HCT116 (cell line): ENCODE data around the gene REG3A. TPM values are rescaled to one million over a fixed set of nuclear protein-coding genes. Genes with fewer than 3 reads are reported as not detected.

Source experiments
- ATAC-seq: fragments of 200-7000 bp; cut with Tn5 transposase; 2 replicates; pipeline ENCODE4 v1.9.1; 2020; ENCODE audit warnings: mild to moderate bottlenecking, moderate library complexity
- BruUV-seq: library from RNA; stranded (reverse); fragments of 400-500 nt; replicated peaks from 2 replicates; lab custom pipeline; 2021; lab: Mats Ljungman, UMichigan
- CTCF ChIA-PET: fragments of 300-600 bp; sonication (Branson Sonifier 250); formaldehyde crosslinking; loops from one replicate; lab custom pipeline; 2021; ENCODE audit warnings: antibody characterized with exemption; lab: Charles Lee
- POLR2A ChIA-PET: fragments of 300-600, 350-600 bp; sonication (Branson Sonifier 250); formaldehyde crosslinking; loops from one replicate; lab custom pipeline; 2021; ENCODE audit warnings: antibody characterized with exemption; lab: Charles Lee
- RAD21 ChIA-PET, 2 experiments: fragments of 300-600 bp; sonication (Branson Sonifier 250); formaldehyde crosslinking; loops; one replicate each; lab custom pipeline; 2023; ENCODE audit warnings: low total read pairs in 2 of 2; ENCODE audit not compliant: uncharacterized antibody in 2 of 2, unreplicated experiment in 2 of 2, low non-redundant PET in 1 of 2; lab: Charles Lee
- DNase-seq: peaks from one replicate; pipeline ENCODE4 v3.0.0-alpha.2; 2010; ENCODE audit warnings: low read depth, low spot score
- H2AFZ ChIP-seq: fragments of 200-600 bp; shearing (Covaris generic), sonication (generic); 2 replicates; pipeline ENCODE4 v1.6.1; 2017; ENCODE audit warnings: low read depth, mixed run types, mixed read lengths, antibody characterized with exemption, low read length; ENCODE audit not compliant: poor library complexity, severe bottlenecking
- H3K27ac ChIP-seq: 2 replicates; pipeline ENCODE4 v1.5.1; 2012; ENCODE audit warnings: low read depth, low read length
- H3K27me3 ChIP-seq: fragments of 200-600 bp; sonication (generic); 2 replicates; pipeline ENCODE4 v1.6.1; 2016; ENCODE audit warnings: mixed run types, low read length, mixed read lengths; ENCODE audit not compliant: insufficient read depth
- H3K36me3 ChIP-seq, 2 experiments: fragments of 200-500 bp in 1 of 2; fragments of 200-600 bp in 1 of 2; sonication (Bioruptor generic) in 1 of 2; sonication (generic) in 1 of 2; 2 replicates each; pipeline versions ENCODE4 v1.5.1 to v1.6.1; 2014 to 2016; ENCODE audit warnings: low read length in 2 of 2, inconsistent platforms in 1 of 2, mixed read lengths in 1 of 2, mixed run types in 1 of 2; ENCODE audit not compliant: insufficient read depth in 2 of 2, control insufficient read depth in 1 of 2
- H3K4me1 ChIP-seq, 2 experiments: fragments of 200-600 bp in 1 of 2; sonication (generic) in 1 of 2; 2 replicates each; pipeline versions ENCODE4 v1.5.1 to v1.6.1; 2012 to 2017; ENCODE audit warnings: low read length in 2 of 2, inconsistent platforms in 1 of 2, mild to moderate bottlenecking in 1 of 2, mixed read lengths in 1 of 2, mixed run types in 1 of 2, moderate library complexity in 1 of 2; ENCODE audit not compliant: insufficient read depth in 2 of 2, control insufficient read depth in 1 of 2
- H3K4me2 ChIP-seq: fragments of 200-600 bp; sonication (generic); 2 replicates; pipeline ENCODE4 v1.6.1; 2017; ENCODE audit warnings: mixed run types, low read length, mixed read lengths
- H3K4me3 ChIP-seq, 2 experiments: fragments of 200-600 bp in 1 of 2; sonication (generic) in 1 of 2; replicated peaks in 1 of 2; 2 replicates each; pipeline ENCODE4 v1.5.1; 2011 to 2016; ENCODE audit warnings: low read length in 2 of 2, control low read depth in 1 of 2, low read depth in 1 of 2, mild to moderate bottlenecking in 1 of 2, mixed read lengths in 1 of 2, mixed run types in 1 of 2
- H3K79me2 ChIP-seq: fragments of 200-600 bp; sonication (generic); 2 replicates; pipeline ENCODE4 v1.6.1; 2017; ENCODE audit warnings: mild to moderate bottlenecking, mixed run types, low read length, moderate library complexity, mixed read lengths; ENCODE audit not compliant: insufficient read depth
- H3K9ac ChIP-seq: fragments of 200-600 bp; sonication (generic); 2 replicates; pipeline ENCODE4 v1.6.1; 2016; ENCODE audit warnings: low read length, mixed read lengths
- H3K9me2 ChIP-seq: fragments of 200-600 bp; sonication (generic), shearing (Covaris generic); 2 replicates; pipeline ENCODE4 v1.6.1; 2017; ENCODE audit warnings: mixed run types, mild to moderate bottlenecking, moderate library complexity; ENCODE audit not compliant: insufficient read depth
- H3K9me3 ChIP-seq, 2 experiments: fragments of 200-500 bp in 1 of 2; fragments of 200-600 bp in 1 of 2; sonication (Bioruptor generic) in 1 of 2; sonication (generic) in 1 of 2; 2 replicates each; pipeline ENCODE4 v1.6.1; 2014 to 2017; ENCODE audit warnings: low read length in 2 of 2, mixed read lengths in 2 of 2, inconsistent platforms in 1 of 2, low read depth in 1 of 2, mild to moderate bottlenecking in 1 of 2, mixed run types in 1 of 2, moderate library complexity in 1 of 2; ENCODE audit not compliant: control insufficient read depth in 1 of 2, insufficient read depth in 1 of 2
- H4K20me1 ChIP-seq: fragments of 200-600 bp; sonication (generic), shearing (Covaris generic); 2 replicates; pipeline ENCODE4 v1.6.1; 2017; ENCODE audit warnings: mixed run types, mild to moderate bottlenecking, moderate library complexity; ENCODE audit not compliant: insufficient read depth
- CEBPB ChIP-seq: IDR thresholded peaks from 2 replicates; pipeline ENCODE4 v1.6.1; 2012; ENCODE audit warnings: low read depth
- EGR1 ChIP-seq: IDR thresholded peaks from 2 replicates; pipeline ENCODE4 v1.6.1; 2012; ENCODE audit warnings: low read depth
- ELF1 ChIP-seq: IDR thresholded peaks from 2 replicates; pipeline ENCODE4 v1.6.1; 2012; ENCODE audit warnings: low read depth, borderline replicate concordance
- EZH2 ChIP-seq: fragments of 200-600 bp; sonication (generic); IDR thresholded peaks from 2 replicates; pipeline ENCODE4 v1.6.1; 2017; ENCODE audit warnings: antibody characterized with exemption, mixed run types
- EZH2phosphoT487 ChIP-seq: fragments of 200-600 bp; IDR thresholded peaks from 2 replicates; pipeline ENCODE4 v1.6.1; 2018; ENCODE audit warnings: antibody characterized with exemption, borderline replicate concordance
- FOSL1 ChIP-seq: IDR thresholded peaks from 2 replicates; pipeline ENCODE4 v1.6.1; 2012; ENCODE audit warnings: low read depth
- JUND ChIP-seq: IDR thresholded peaks from 2 replicates; pipeline ENCODE4 v1.6.1; 2012
- POLR2A ChIP-seq: IDR thresholded peaks from 2 replicates; pipeline ENCODE4 v1.7.0; 2011; ENCODE audit warnings: borderline replicate concordance; ENCODE audit not compliant: insufficient read depth, insufficient read length; ENCODE audit errors: extremely low read depth
- POLR2AphosphoS5 ChIP-seq: IDR thresholded peaks from 2 replicates; pipeline ENCODE4 v1.6.1; 2011; ENCODE audit warnings: mild to moderate bottlenecking, low read depth, low read length, moderate library complexity
- RAD21 ChIP-seq: IDR thresholded peaks from 2 replicates; pipeline ENCODE4 v1.6.1; 2012; ENCODE audit warnings: low read depth, mild to moderate bottlenecking
- SIN3A ChIP-seq: IDR thresholded peaks from 2 replicates; pipeline ENCODE4 v1.6.1; 2012; ENCODE audit warnings: low read depth
- SP1 ChIP-seq: IDR thresholded peaks from 2 replicates; pipeline ENCODE4 v1.6.1; 2012; ENCODE audit warnings: low read depth
- SRF ChIP-seq: IDR thresholded peaks from 2 replicates; pipeline ENCODE4 v1.6.1; 2012; ENCODE audit warnings: low read depth
- TCF7L2 ChIP-seq: IDR thresholded peaks from 2 replicates; pipeline ENCODE4 v1.7.0; 2011; ENCODE audit warnings: borderline replicate concordance, inconsistent platforms; ENCODE audit not compliant: insufficient read depth, insufficient read length; ENCODE audit errors: extremely low read depth
- ZNF274 ChIP-seq: fragments of 200-500 bp; sonication (Bioruptor generic); IDR thresholded peaks from 2 replicates; pipeline ENCODE4 v1.6.1; 2014; ENCODE audit warnings: mild to moderate bottlenecking, low read depth, low read length, inconsistent platforms
- intact Hi-C: fragments of 100-400 bp; cut with micrococcal nuclease; formaldehyde crosslinking; loops from 2 replicates; pipeline ENCODE4 v1.10.0; 2022
- total RNA-seq: library from RNA; stranded (reverse); gene quantifications from one replicate; pipeline ENCODE4 v1.2.1, GENCODE V29; 2021; ENCODE audit not compliant: unreplicated experiment
- TF ChIP-seq, protein P1 (sequence below): IDR thresholded peaks from 2 replicates; pipeline ENCODE4 v1.6.1; 2012
- TF ChIP-seq, protein P2 (sequence below): IDR thresholded peaks from 2 replicates; pipeline ENCODE4 v1.6.1; 2011; ENCODE audit warnings: mild to moderate bottlenecking, low read length, moderate library complexity; ENCODE audit not compliant: insufficient replicate concordance; ENCODE audit errors: extremely low read depth

The REG3A gene
- total RNA-seq, 1 experiment from 2014 or later = not detected

DNA sequence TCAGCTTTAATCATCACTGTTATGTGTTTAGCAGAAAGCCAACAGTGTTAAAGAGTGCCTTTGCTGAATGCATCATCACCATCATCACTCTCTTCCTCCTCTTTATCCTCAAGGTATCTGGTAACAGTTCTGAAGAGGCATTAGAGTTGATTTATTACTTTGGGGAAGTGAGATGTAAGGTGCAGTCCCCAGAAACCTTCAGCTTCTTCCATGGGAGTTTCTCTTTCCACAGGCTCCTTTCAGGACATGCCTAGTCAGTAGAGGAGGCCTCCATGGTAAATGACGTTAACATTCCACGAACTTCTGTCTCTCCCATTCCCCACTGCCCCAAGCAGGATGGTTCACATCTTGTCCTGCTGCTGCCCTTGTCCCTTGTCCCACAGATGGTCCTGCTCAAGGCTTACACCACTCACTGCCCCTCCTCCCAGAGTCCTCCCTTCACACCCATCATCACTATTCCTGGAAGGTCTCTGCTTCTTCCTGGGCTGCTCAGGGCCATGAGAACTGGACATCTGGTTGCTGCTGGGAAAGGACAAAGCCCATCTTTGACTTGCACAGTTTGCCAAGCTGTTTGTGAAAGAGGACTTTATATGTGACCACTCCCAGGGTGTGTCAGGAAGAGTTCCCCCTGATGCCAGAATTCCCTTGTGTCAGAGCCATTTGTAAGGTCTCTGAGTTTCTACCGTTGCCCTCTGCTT lies 44.6 kb downstream of the REG3A start:
- no TSS peak for BruUV-seq
- Histone ChIP-seq H3K27me3 (no peaks in the 10 kb centered on the region), H3K9ac (no peak overlapping the region), H3K9me3 (peaks cover 15 to 16% of the 10 kb centered on the region in 2 experiments; a peak in 2 of 4 replicates), H3K79me2 (no peaks in the 10 kb centered on the region), H2AFZ (no peak overlapping the region), H3K9me2 (no peaks in the 10 kb centered on the region), H4K20me1 (no peaks in the 10 kb centered on the region), H3K27ac (no peak overlapping the region), H3K4me1 (no peaks in the 10 kb centered on the region), H3K4me2 (no peak overlapping the region), H3K36me3 (no peaks in the 10 kb centered on the region), H3K4me3 (no peak overlapping the region)
- no peak for TF ChIP-seq EGR1
- no peak for TF ChIP-seq FOSL1
- TF ChIP-seq JUND = no peak
- no peak for TF ChIP-seq POLR2A
- TF ChIP-seq SP1 = no peak
- TF ChIP-seq POLR2AphosphoS5 = no peak
- TF ChIP-seq ZNF274 = no peak
- no peak for TF ChIP-seq CEBPB
- no peak for TF ChIP-seq EZH2
- no peak for TF ChIP-seq EZH2phosphoT487
- no peak for TF ChIP-seq RAD21
- TF ChIP-seq, protein P1, sequence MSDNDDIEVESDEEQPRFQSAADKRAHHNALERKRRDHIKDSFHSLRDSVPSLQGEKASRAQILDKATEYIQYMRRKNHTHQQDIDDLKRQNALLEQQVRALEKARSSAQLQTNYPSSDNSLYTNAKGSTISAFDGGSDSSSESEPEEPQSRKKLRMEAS = no peak
- ATAC-seq (no peak), DNase-seq (no peak)
- ChIA-PET POLR2A (no interaction called here), CTCF (no interaction called here), RAD21 (no interaction called here)
- intact Hi-C loops = no loop called here

DNA sequence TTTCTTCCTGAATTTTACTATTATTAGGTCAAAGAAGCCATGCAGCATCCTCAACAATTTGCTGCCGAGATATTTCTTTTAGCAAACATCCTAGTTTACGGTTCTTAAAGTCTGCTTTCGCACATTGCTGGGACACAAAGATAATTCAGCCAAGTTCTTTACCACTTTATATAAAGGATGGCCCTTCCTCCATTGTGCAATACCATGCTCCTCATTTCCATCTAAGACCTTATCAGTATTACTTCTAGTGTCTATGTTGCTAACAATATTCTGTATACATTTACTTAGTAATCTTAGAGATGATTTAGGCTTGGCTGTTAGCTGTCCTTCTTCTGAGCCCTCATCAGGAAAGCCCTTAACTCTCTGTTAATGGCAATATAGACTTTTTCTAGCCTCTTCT lies 47.3 kb downstream of the REG3A start:
- DNase-seq = no peak
- no peaks in the 10 kb centered on the region for H3K36me3 ChIP-seq
- H3K9me2 ChIP-seq = no peaks in the 10 kb centered on the region
- TF ChIP-seq CEBPB (no peak), ELF1 (no peak), SRF (no peak), SIN3A (no peak), FOSL1 (no peak), TCF7L2 (no peak), EZH2phosphoT487 (no peak), RAD21 (no peak), SP1 (no peak)
- TF ChIP-seq, protein P2, sequence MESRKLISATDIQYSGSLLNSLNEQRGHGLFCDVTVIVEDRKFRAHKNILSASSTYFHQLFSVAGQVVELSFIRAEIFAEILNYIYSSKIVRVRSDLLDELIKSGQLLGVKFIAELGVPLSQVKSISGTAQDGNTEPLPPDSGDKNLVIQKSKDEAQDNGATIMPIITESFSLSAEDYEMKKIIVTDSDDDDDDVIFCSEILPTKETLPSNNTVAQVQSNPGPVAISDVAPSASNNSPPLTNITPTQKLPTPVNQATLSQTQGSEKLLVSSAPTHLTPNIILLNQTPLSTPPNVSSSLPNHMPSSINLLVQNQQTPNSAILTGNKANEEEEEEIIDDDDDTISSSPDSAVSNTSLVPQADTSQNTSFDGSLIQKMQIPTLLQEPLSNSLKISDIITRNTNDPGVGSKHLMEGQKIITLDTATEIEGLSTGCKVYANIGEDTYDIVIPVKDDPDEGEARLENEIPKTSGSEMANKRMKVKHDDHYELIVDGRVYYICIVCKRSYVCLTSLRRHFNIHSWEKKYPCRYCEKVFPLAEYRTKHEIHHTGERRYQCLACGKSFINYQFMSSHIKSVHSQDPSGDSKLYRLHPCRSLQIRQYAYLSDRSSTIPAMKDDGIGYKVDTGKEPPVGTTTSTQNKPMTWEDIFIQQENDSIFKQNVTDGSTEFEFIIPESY = no peak
- H3K4me2 ChIP-seq = no peak overlapping the region
- ChIA-PET CTCF (no interaction called here), RAD21 (no interaction called here), POLR2A (no interaction called here)
- intact Hi-C loops = no loop called here
- H3K27ac ChIP-seq = no peak overlapping the region
- H3K4me1 ChIP-seq = no peaks in the 10 kb centered on the region
- H3K79me2 ChIP-seq = no peaks in the 10 kb centered on the region
- no peak overlapping the region for H3K9ac ChIP-seq
- no TSS peak for BruUV-seq
- H3K9me3 ChIP-seq = peaks cover 15 to 16% of the 10 kb centered on the region in 2 experiments; a peak in 2 of 4 replicates
- H3K27me3 ChIP-seq = no peaks in the 10 kb centered on the region
- no peak overlapping the region for H2AFZ ChIP-seq
- no peaks in the 10 kb centered on the region for H4K20me1 ChIP-seq
- no peak for ATAC-seq
- no peak overlapping the region for H3K4me3 ChIP-seq
